H54 (cell line): ENCODE data around the gene GALC.

ENCODE experiments used
- DNase-seq: peaks from one replicate; pipeline ENCODE4 v3.0.0; 2011; ENCODE audit warnings: low spot score, mixed read lengths; ENCODE audit not compliant: insufficient read length
- FAIRE-seq: peaks from 3 replicates; lab custom pipeline; 2011; peaks lifted over from hg19 to GRCh38; lab: Jason Lieb, UNC
- POLR2A ChIP-seq: IDR thresholded peaks from 2 replicates; pipeline ENCODE4 v1.6.1; 2011; ENCODE audit warnings: low read depth, mild to moderate bottlenecking, low read length

GALC gene

DNA sequence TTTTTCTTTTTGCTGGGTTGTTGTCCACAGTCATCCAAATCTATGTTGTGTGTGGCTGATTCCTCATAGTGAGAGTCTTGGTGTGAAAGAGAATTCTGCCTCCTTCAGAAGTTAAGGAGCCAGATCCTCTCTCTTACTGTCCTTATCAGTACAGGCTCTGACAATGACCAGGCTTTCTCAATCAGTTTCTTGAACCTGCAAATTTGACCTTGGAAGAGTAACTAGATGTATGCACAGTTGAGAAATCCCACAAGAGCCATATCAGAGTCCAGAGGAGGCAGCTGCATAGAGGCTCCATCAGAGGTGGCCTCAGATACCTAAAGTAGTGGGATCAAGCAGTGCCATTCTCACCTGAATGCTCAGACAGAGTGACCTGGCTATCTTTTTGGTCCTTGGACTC, 5.5 kb upstream of the GALC start:
- DNase-seq (no peak), FAIRE-seq (no peak)
- no peak for TF ChIP-seq POLR2A

DNA sequence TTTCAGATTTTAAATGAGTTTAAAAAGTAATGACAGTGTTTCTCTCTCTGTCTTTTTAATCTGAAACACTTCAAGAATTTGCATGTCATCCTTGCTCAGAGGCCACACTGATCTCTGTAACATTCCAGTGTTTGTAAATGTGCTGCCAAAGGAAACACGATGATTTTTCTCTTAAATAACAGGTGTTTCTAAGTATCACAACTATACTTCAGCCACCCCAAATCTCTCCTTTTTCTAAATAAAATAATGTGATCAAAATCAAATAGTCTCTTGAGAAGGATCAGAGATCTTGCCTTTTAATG, 3.3 kb upstream of the GALC start:
- DNase-seq = no peak
- TF ChIP-seq POLR2A = no peak
- FAIRE-seq = no peak

GRCh38 chr14:87995500-87996290, 2.7 kb upstream of the GALC start:
- DNase-seq (no peak), FAIRE-seq (no peak)
- TF ChIP-seq POLR2A = no peak

DNA sequence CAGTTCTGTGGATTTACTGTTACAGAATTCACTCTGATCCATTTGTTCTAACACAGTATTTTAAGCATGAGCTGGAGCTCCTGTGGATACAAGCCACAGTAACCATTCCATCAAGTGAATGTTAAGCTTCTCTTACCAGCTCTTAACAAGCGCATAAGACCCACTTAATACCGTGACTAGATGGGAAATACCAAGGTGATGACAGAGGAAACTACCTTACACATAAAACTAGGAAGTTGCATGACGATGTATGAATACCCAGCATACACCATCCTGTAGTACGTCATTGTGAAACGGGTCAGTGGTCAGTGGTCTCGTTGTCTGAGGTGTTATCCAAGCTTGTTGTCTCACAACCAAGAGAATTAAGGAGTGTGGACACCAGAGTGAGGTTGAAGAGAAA, 2.0 kb upstream of the GALC start:
- TF ChIP-seq POLR2A = no peak
- DNase-seq (no peak), FAIRE-seq (no peak)

GRCh38 chr14:87992346-87992717, 650 bp downstream of the GALC start:
- FAIRE-seq (no peak), DNase-seq (no peak)
- TF ChIP-seq POLR2A = no peak

DNA sequence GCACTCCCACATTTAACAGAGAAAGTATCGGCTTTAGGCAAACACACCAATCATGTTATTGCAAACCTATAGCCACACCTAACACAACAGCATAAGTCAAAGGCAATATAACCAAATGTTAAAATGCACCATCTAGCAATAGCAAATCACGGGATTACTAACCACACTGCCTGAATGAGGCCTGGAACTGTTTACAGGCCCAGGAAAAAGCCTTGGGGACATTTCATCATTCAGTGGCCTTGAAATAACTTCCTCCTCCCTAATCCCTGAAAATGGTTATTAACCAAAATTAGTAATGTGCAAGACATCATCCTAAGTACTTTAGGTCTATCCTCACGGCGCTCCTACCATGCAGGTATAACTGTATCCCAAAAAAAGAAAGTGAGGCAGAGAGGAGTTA, 2.3 kb downstream of the GALC start:
- DNase-seq (no peak), FAIRE-seq (no peak)
- TF ChIP-seq POLR2A = no peak

GRCh38 chr14:87989956-87990299, 3.1 kb downstream of the GALC start:
- TF ChIP-seq POLR2A = no peak
- DNase-seq = no peak
- FAIRE-seq = no peak

- FAIRE-seq (no peak), DNase-seq (no peak)
- TF ChIP-seq POLR2A = no peak
Measured at GRCh38 chr14:87989221-87989955, 3.6 kb downstream of the GALC start.

GRCh38 chr14:87979689-87980088, 13.3 kb downstream of the GALC start:
- no peak for TF ChIP-seq POLR2A

GRCh38 chr14:87975636-87976035, 17.3 kb downstream of the GALC start:
- TF ChIP-seq POLR2A = no peak
- DNase-seq = no peak
- no peak for FAIRE-seq

More at GRCh38 chr14:87979689-87980088, 13.3 kb downstream of the GALC start:
- FAIRE-seq (no peak), DNase-seq (no peak)

DNA sequence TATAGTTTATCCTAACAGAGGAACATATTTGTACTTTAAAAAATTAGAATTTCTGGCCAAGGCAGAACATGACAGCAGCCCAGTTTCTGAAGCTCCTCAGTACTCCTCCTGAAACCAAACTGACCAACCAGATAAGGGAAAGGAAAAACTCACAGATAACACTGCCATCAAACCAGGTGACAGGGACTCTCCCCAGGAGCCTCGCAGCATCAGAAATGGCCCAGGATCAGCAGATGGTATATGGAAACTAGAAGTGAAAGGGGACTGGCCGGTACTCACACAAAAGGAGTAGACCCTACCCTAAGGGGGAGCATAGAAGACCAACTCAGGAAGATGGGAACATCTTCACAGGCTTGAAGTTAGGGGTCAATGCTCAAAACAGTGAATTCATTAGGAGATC, 22.0 kb downstream of the GALC start:
- DNase-seq = no peak
- TF ChIP-seq POLR2A = no peak
- no peak for FAIRE-seq

- FAIRE-seq (no peak), DNase-seq (no peak)
- no peak for TF ChIP-seq POLR2A
Measured at GRCh38 chr14:87967496-87967895, 25.5 kb downstream of the GALC start.

DNA sequence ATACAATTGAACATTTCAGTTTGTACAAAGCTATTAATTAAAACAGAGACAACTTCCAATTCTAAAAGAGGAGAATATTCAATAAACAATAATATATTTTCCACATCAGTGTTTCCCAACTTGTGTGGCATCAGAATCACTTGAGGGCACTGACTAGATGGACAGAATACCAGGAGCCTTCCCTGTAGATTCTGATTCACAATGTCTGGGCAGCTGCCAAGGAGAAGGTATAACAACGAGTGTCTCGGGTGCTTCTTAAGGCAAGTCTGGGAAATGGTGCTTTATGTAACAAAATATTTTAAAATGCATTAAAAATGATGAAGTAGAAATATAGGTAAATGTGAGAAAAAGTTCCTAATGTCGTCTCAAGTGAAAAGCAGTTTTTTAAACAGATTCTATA, 26.2 kb downstream of the GALC start:
- no peak for FAIRE-seq
- DNase-seq = no peak
- TF ChIP-seq POLR2A = no peak

- FAIRE-seq = no peak
- no peak for DNase-seq
- TF ChIP-seq POLR2A = no peak
Measured at GRCh38 chr14:87961246-87961645, 31.7 kb downstream of the GALC start.
